ENCODE measurements around the gene SRMS. TPM values are rescaled to one million over a fixed set of nuclear protein-coding genes. Genes with fewer than 3 reads are reported as not detected.

Gene SRMS
- total RNA-seq, 1 experiment from 2014 or later, result 0.22 TPM

DNA sequence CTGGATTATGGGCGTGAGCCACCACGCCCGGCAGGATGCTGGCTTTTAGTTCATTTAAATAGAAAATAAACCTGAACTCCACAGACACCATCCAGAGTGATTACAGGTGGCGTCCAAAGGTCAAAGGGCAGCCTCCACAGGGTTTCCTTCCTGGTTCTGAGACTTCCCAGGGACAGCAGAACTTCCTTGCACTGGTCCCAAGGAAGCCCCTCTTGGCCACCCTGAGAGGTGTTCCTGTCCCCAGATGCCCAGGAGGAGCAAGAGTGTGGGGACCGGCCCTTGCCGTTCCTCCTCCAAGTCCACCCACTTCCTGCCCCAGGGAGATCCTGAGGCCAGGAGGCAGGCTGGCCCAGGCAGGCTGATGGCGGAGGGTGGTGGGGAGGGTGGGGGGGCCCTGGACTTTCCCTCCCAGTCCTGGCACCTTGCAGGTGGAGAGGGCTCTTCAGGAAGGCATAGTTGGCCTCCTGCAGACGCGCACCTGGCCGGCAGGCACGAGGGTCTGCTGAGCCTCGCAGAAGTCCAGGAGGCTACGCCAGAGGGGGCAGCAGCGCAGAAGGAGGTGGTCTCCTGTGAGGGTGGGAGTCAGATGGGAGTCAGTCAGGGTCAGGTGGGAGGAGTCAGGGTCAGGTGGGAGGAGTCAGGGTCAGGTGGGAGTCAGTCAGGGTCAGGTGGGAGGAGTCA lies 11.4 kb upstream of the SRMS start:
- Histone ChIP-seq H3K9me3 (ENCODE audit: low read length) (no peaks in the 10 kb centered on the region), H3K9ac (ENCODE audit: low read length) (no peak overlapping the region), H3K9me2 (replicated peaks; ENCODE audit: low read length) (no peaks in the 10 kb centered on the region), H3K4me2 (ENCODE audit: low read length) (no peak overlapping the region), H3F3A (ENCODE audit: low read length, unreplicated experiment) (no peaks in the 10 kb centered on the region), H3K4me3 (ENCODE audit: low read length) (no peak overlapping the region), H3K27ac (ENCODE audit: low read length) (no peak overlapping the region), H3K27me3 (ENCODE audit: low read length) (no peaks in the 10 kb centered on the region), H3K36me3 (ENCODE audit: low read depth, low read length) (peaks cover 4% of the 10 kb centered on the region; the same call in 1 of the 2 replicates), H3K4me1 (ENCODE audit: insufficient read depth, low read length) (no peaks in the 10 kb centered on the region), H3K79me2 (ENCODE audit: low read length) (no peaks in the 10 kb centered on the region), H4K20me1 (ENCODE audit: low read length) (no peaks in the 10 kb centered on the region), H2AFZ (ENCODE audit: low read length) (no peak overlapping the region)
- intact Hi-C loops (cut with micrococcal nuclease), result no loop called here
- no peak for DNase-seq
- no peak for ATAC-seq
- POLR2A ChIA-PET (ENCODE audit: unreplicated experiment), result no interaction called here
- no peak for TF ChIP-seq EZH2 (IDR thresholded peaks at IDR 0.05; ENCODE audit: low read length, unreplicated experiment)
- BruUV-seq (replicated peaks), result no TSS peak
- CTCF ChIA-PET, result no interaction called here

DNA sequence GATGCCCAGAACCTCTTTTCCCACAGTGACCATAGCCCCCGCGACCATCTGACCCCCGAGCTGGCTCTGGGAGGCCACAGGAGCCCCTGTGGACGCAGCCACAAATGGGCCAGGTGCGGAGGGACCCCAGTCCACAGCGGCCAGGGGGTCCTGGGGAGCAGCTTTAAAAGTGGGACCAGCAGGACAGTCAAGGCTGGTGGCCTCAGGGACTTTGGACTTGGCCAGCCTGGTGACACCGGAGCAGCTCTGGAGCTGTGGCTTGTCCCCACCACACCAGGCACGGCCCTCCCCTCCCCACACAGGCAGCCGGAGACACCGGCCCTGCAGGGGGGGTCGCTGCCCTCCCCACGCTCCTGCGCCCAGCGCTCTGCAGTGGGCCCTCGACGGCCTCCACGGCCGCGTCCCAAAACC lies 9.9 kb upstream of the SRMS start:
- no peak overlapping the region for H3K4me3 ChIP-seq (ENCODE audit: low read length)
- no peaks in the 10 kb centered on the region for H3K9me3 ChIP-seq (ENCODE audit: low read length)
- ChIA-PET POLR2A (ENCODE audit: unreplicated experiment) (no interaction called here), CTCF (no interaction called here)
- H3K4me1 ChIP-seq (ENCODE audit: insufficient read depth, low read length), result peaks cover 6% of the 10 kb centered on the region
- no peaks in the 10 kb centered on the region for H3K27me3 ChIP-seq (ENCODE audit: low read length)
- no peak overlapping the region for H3K9ac ChIP-seq (ENCODE audit: low read length)
- H3K36me3 ChIP-seq (ENCODE audit: low read depth, low read length), result peaks cover 4% of the 10 kb centered on the region; the same call in 1 of the 2 replicates
- no peak overlapping the region for H2AFZ ChIP-seq (ENCODE audit: low read length)
- H3F3A ChIP-seq (ENCODE audit: low read length, unreplicated experiment), result no peaks in the 10 kb centered on the region
- H3K9me2 ChIP-seq (replicated peaks; ENCODE audit: low read length), result no peaks in the 10 kb centered on the region
- ATAC-seq (no peak), DNase-seq (no peak)
- H3K79me2 ChIP-seq (ENCODE audit: low read length), result no peaks in the 10 kb centered on the region
- no peak overlapping the region for H3K4me2 ChIP-seq (ENCODE audit: low read length)
- no peak overlapping the region for H3K27ac ChIP-seq (ENCODE audit: low read length)
- H4K20me1 ChIP-seq (ENCODE audit: low read length), result no peaks in the 10 kb centered on the region
- intact Hi-C loops (cut with micrococcal nuclease), result no loop called here
- TF ChIP-seq EZH2 (IDR thresholded peaks at IDR 0.05; ENCODE audit: low read length, unreplicated experiment) (no peak), EZH2phosphoT487 (IDR thresholded peaks at IDR 0.05; ENCODE audit: borderline replicate concordance, low read length) (no peak)
- TF ChIP-seq, protein P1, sequence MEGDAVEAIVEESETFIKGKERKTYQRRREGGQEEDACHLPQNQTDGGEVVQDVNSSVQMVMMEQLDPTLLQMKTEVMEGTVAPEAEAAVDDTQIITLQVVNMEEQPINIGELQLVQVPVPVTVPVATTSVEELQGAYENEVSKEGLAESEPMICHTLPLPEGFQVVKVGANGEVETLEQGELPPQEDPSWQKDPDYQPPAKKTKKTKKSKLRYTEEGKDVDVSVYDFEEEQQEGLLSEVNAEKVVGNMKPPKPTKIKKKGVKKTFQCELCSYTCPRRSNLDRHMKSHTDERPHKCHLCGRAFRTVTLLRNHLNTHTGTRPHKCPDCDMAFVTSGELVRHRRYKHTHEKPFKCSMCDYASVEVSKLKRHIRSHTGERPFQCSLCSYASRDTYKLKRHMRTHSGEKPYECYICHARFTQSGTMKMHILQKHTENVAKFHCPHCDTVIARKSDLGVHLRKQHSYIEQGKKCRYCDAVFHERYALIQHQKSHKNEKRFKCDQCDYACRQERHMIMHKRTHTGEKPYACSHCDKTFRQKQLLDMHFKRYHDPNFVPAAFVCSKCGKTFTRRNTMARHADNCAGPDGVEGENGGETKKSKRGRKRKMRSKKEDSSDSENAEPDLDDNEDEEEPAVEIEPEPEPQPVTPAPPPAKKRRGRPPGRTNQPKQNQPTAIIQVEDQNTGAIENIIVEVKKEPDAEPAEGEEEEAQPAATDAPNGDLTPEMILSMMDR (conservative IDR thresholded peaks at IDR 0.05; ENCODE audit: low read depth, low read length), result no peak
- BruUV-seq (replicated peaks), result no TSS peak

DNA sequence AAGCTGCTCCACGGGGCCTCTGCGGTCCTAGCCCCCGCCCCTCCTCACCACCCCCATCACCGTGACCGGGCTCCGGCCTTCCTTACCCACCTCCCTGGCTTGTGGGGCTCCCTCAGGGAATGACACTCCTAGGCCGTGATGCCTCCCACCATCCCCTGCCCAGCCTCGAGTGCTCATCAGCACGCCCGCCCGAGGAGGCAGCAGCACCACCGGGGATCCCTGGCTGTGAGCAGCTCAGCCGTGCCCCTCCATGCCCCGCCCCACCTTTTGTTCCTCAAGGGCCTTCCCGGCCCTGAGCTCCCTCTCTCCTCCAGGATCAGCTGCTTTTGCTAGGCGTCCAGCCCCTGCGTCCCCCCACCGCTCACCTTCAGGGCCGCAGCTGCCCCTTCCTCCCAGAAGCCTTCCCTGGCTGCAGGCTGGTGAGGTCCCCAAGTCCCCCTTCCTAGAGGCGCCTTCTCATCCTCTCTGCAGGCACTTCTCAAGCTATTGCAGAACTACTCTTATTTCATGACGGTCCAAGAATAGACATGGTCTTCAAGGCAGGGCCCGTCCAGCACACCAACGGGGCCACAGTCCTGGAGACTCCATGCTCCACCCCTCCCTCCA lies 9.4 kb upstream of the SRMS start:
- Histone ChIP-seq H3K9me3 (ENCODE audit: low read length) (no peaks in the 10 kb centered on the region), H3K4me2 (ENCODE audit: low read length) (no peak overlapping the region), H3K27ac (ENCODE audit: low read length) (no peak overlapping the region), H3F3A (ENCODE audit: low read length, unreplicated experiment) (no peaks in the 10 kb centered on the region), H2AFZ (ENCODE audit: low read length) (no peak overlapping the region), H3K79me2 (ENCODE audit: low read length) (no peaks in the 10 kb centered on the region), H4K20me1 (ENCODE audit: low read length) (no peaks in the 10 kb centered on the region), H3K9me2 (replicated peaks; ENCODE audit: low read length) (no peaks in the 10 kb centered on the region), H3K4me3 (ENCODE audit: low read length) (no peak overlapping the region), H3K9ac (ENCODE audit: low read length) (no peak overlapping the region), H3K4me1 (ENCODE audit: insufficient read depth, low read length) (peaks cover 7% of the 10 kb centered on the region), H3K36me3 (ENCODE audit: low read depth, low read length) (peaks cover 4% of the 10 kb centered on the region; the same call in 1 of the 2 replicates), H3K27me3 (ENCODE audit: low read length) (no peaks in the 10 kb centered on the region)
- DNase-seq, result no peak
- no TSS peak for BruUV-seq (replicated peaks)
- intact Hi-C loops (cut with micrococcal nuclease), result no loop called here
- POLR2A ChIA-PET (ENCODE audit: unreplicated experiment), result no interaction called here
- CTCF ChIA-PET, result no interaction called here
- no peak for ATAC-seq
- TF ChIP-seq, protein P1 (conservative IDR thresholded peaks at IDR 0.05; ENCODE audit: low read depth, low read length), result no peak
- TF ChIP-seq EZH2 (IDR thresholded peaks at IDR 0.05; ENCODE audit: low read length, unreplicated experiment), result no peak

Measured in PC-3 (cell line).